ENCODE results near the gene A4GNT.
"Not testable (repeated sequence)": the region's sequence is repeated elsewhere in the genome, so short reads cannot be mapped to it uniquely, and the experiment has no call there.

A4GNT gene

GRCh38 chr3:138101351-138101940 lies 30.7 kb downstream of the A4GNT start:
- H3K4me1 Mint-ChIP-seq (ENCODE audit: low read depth); H3K4me3 Mint-ChIP-seq; H3K9me3 Mint-ChIP-seq; H3K36me3 Mint-ChIP-seq (ENCODE audit: low read depth); H3K27ac Mint-ChIP-seq; H3K27me3 Mint-ChIP-seq: not testable (repeated sequence)

DNA sequence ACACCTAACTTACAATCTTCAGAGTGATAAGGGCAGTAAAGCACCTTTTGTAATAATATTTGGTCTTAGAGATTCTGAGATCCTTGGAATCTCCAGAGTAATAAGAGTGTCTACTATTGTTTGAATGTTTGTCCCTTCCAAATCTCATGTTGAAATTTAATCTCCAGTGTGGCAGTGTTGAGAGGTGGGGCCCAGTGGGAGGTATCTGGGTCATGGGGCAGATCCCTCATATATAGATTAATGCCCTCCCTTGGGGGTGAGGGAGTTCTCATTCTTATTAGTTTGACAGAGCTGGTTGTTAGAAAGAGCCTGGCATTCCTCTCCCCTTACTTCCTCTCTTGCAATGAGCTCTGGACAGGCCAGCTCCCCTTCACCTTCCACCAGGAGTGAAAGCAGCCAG lies 32.8 kb downstream of the A4GNT start:
- Mint-ChIP-seq H3K27me3 (peaks cover 8% of the 10 kb centered on the region), H3K27ac (no peak overlapping the region), H3K36me3 (ENCODE audit: low read depth) (no peaks in the 10 kb centered on the region), H3K4me1 (ENCODE audit: low read depth) (no peaks in the 10 kb centered on the region), H3K4me3 (no peak overlapping the region), H3K9me3 (no peaks in the 10 kb centered on the region)

GRCh38 chr3:138097192-138098172 lies 34.7 kb downstream of the A4GNT start:
- H3K4me3 Mint-ChIP-seq = no peak overlapping the region
- peaks cover 16% of the 10 kb centered on the region for H3K27me3 Mint-ChIP-seq
- H3K36me3 Mint-ChIP-seq (ENCODE audit: low read depth) = no peaks in the 10 kb centered on the region
- no peaks in the 10 kb centered on the region for H3K4me1 Mint-ChIP-seq (ENCODE audit: low read depth)
- H3K9me3 Mint-ChIP-seq = no peaks in the 10 kb centered on the region
- H3K27ac Mint-ChIP-seq = no peak overlapping the region

DNA sequence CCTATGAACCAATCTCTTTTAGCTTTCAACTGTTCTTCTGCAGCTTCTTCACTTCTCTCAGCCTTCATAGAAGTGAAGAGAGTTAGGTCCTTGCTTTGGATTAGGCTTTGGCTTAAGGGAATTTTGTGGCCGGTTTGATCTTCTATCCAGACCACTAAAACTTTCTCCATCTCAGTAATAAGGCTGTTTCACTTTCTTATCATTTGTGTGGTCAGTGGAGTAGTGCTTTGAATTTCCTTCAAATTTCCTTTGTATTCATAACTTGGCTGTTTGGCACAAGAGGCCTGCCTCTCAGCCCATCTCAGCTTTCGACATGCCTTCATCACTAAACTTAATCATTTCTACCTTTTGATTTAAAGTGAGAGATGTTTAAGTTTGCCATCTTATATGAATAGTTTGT lies 38.5 kb downstream of the A4GNT start:
- H3K36me3 Mint-ChIP-seq (ENCODE audit: low read depth) = no peaks in the 10 kb centered on the region

DNA sequence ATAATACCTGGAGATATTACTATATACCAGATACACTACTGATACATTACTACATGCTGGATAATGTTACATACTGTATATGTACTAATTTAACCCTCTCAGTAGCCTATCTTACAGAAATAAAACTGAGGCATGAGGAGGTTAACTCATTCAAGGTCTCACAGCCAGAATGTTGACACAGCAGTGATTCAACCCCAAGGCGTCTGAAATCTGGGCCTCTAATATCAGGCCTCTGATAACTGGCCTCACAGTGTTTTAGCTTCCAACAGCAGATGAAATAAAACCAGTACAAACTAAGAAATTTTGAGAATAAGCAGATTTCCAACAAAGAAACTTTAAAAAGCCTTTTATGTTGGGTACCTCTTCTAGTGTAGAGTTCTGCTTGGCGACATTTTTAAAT lies 40.2 kb downstream of the A4GNT start:
- H3K4me3 Mint-ChIP-seq = no peak overlapping the region
- no peaks in the 10 kb centered on the region for H3K4me1 Mint-ChIP-seq (ENCODE audit: low read depth)
- H3K27ac Mint-ChIP-seq = no peak overlapping the region
- no peaks in the 10 kb centered on the region for H3K36me3 Mint-ChIP-seq (ENCODE audit: low read depth)
- H3K27me3 Mint-ChIP-seq = peaks cover 34% of the 10 kb centered on the region
- no peaks in the 10 kb centered on the region for H3K9me3 Mint-ChIP-seq

More for the DNA sequence above, 38.5 kb downstream of the A4GNT start:
- H3K27me3 Mint-ChIP-seq = peaks cover 30% of the 10 kb centered on the region
- no peak overlapping the region for H3K27ac Mint-ChIP-seq
- no peak overlapping the region for H3K4me3 Mint-ChIP-seq
- H3K4me1 Mint-ChIP-seq (ENCODE audit: low read depth) = no peaks in the 10 kb centered on the region
- no peaks in the 10 kb centered on the region for H3K9me3 Mint-ChIP-seq

DNA sequence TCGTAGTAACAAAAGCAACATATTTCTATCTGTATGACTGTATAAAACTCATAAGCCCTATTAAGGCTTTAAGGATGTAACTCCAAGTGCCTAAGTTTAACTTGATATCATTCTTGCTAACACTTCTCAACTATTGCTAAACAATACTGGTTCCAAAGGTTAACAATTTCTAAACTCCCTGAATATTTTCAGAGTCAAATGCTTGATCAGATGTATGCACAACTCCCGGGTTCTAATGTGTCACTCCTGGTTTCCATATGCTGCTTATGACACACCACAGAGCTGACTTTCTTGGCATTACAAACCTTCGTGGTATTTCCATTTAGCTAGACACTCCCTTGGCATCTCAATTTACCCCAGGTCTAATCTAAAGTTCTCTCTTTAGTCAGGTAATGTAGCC lies 43.1 kb downstream of the A4GNT start:
- Mint-ChIP-seq H3K27me3 (peaks cover 34% of the 10 kb centered on the region), H3K4me1 (ENCODE audit: low read depth) (no peaks in the 10 kb centered on the region), H3K9me3 (no peaks in the 10 kb centered on the region), H3K36me3 (ENCODE audit: low read depth) (no peaks in the 10 kb centered on the region), H3K27ac (no peak overlapping the region), H3K4me3 (no peak overlapping the region)

DNA sequence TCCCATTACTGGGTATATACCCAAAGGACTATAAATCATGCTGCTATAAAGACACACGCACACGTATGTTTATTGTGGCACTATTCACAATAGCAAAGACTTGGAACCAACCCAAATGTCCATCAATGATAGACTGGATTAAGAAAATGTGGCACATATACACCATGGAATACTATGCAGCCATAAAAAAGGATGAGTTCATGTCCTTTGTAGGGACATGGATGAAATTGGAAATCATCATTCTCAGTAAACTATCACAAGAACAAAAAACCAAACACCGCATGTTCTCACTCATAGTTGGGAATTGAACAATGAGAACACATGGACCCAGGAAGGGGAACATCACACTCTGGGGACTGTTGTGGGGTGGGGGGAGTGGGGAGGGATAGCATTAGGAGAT lies 46.4 kb downstream of the A4GNT start:
- not testable (repeated sequence) for H3K9me3 Mint-ChIP-seq; H3K27ac Mint-ChIP-seq; H3K4me3 Mint-ChIP-seq; H3K36me3 Mint-ChIP-seq (ENCODE audit: low read depth)
- Mint-ChIP-seq H3K27me3 (peaks cover 22% of the 10 kb centered on the region), H3K4me1 (ENCODE audit: low read depth) (peaks cover 29% of the 10 kb centered on the region)

GRCh38 chr3:138084196-138084595 lies 48.0 kb downstream of the A4GNT start:
- Mint-ChIP-seq H3K4me3 (no peak overlapping the region), H3K4me1 (ENCODE audit: low read depth) (peaks cover 34% of the 10 kb centered on the region), H3K9me3 (no peaks in the 10 kb centered on the region), H3K27me3 (peaks cover 20% of the 10 kb centered on the region), H3K36me3 (ENCODE audit: low read depth) (no peaks in the 10 kb centered on the region), H3K27ac (no peak overlapping the region)

DNA sequence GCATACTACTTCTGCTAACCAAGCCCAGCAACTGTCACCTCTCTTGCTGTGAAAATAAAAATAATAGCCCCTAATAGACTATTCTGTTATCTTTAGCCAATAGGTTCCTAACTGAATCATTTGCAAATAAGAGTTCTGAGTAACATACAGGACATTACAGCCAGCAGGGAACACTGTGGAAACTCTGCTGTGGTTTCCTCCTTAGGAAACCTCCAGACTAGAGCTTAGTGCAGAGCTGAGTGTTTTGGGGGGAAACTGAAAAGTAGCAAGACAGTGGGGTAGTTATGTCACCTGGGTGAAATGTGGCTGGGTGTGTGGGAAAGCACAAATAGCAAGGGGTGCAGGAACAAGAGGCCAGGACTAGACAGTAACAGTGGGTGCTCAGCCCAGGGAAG lies 49.2 kb downstream of the A4GNT start:
- H3K36me3 Mint-ChIP-seq (ENCODE audit: low read depth) = no peaks in the 10 kb centered on the region
- no peaks in the 10 kb centered on the region for H3K9me3 Mint-ChIP-seq
- H3K4me1 Mint-ChIP-seq (ENCODE audit: low read depth) = peaks cover 46% of the 10 kb centered on the region
- peak overlapping the region; percentile 87 for H3K27ac Mint-ChIP-seq
- H3K4me3 Mint-ChIP-seq = no peak overlapping the region
- H3K27me3 Mint-ChIP-seq = peaks cover 12% of the 10 kb centered on the region

- no peaks in the 10 kb centered on the region for H3K36me3 Mint-ChIP-seq (ENCODE audit: low read depth)
- H3K27me3 Mint-ChIP-seq = peaks cover 12% of the 10 kb centered on the region
- peak overlapping the region; percentile 87 for H3K27ac Mint-ChIP-seq
- H3K9me3 Mint-ChIP-seq = no peaks in the 10 kb centered on the region
- H3K4me1 Mint-ChIP-seq (ENCODE audit: low read depth) = peaks cover 49% of the 10 kb centered on the region
- peak overlapping the region; percentile 64 for H3K4me3 Mint-ChIP-seq
Measured at GRCh38 chr3:138082085-138082991, 49.9 kb downstream of the A4GNT start.

GRCh38 chr3:138081371-138082084 lies 50.7 kb downstream of the A4GNT start:
- Mint-ChIP-seq H3K27me3 (peaks cover 9% of the 10 kb centered on the region), H3K4me1 (ENCODE audit: low read depth) (peaks cover 49% of the 10 kb centered on the region), H3K9me3 (no peaks in the 10 kb centered on the region), H3K4me3 (no peak overlapping the region), H3K36me3 (ENCODE audit: low read depth) (no peaks in the 10 kb centered on the region), H3K27ac (peak overlapping the region; percentile 40)

DNA sequence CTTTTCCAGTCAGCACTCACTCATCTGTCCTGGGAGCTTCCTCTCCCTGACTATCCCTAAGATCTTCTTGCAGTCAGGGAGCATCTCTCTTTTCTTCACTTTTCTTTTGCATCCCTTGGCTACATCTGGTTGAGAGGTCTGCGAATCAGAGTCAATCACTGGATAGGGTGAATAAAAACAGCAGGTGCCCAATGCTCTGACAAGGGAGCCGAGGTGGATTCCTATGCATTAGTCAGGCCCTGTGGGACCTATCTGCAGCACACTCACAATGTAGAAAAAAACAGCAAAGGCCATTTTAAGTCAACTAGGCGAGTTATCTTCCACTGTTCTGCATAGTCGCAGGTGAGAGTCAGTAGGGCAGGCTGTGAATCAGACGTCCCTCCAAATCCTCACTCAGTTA lies 52.3 kb downstream of the A4GNT start:
- H3K27me3 Mint-ChIP-seq = peaks cover 16% of the 10 kb centered on the region
- no peaks in the 10 kb centered on the region for H3K36me3 Mint-ChIP-seq (ENCODE audit: low read depth)
- H3K4me1 Mint-ChIP-seq (ENCODE audit: low read depth) = peaks cover 49% of the 10 kb centered on the region
- no peak overlapping the region for H3K4me3 Mint-ChIP-seq
- no peak overlapping the region for H3K27ac Mint-ChIP-seq
- no peaks in the 10 kb centered on the region for H3K9me3 Mint-ChIP-seq

DNA sequence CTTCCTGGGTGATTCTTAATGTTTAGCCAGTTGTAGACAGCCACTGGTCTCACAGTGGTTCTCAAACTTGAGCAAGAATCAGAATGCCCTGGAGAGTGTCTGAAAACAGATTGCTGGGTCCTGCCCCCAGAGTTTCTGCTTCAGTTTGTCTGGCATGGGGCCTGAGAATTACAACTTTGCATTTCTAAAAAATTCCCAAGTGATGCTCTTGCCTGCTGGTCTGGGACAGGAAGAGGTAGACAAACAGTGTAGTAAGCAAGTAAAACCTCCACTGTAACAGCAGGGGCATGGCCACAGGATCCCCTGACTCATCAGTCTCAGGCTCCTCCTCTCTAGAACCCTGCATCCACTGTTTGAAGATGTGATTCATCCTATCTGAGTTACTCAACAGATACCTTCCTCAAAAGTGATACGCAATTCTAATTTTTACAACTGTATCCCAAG lies 53.3 kb downstream of the A4GNT start:
- Mint-ChIP-seq H3K36me3 (ENCODE audit: low read depth) (no peaks in the 10 kb centered on the region), H3K27me3 (peaks cover 16% of the 10 kb centered on the region), H3K4me3 (no peak overlapping the region), H3K4me1 (ENCODE audit: low read depth) (peaks cover 49% of the 10 kb centered on the region), H3K27ac (no peak overlapping the region), H3K9me3 (no peaks in the 10 kb centered on the region)

DNA sequence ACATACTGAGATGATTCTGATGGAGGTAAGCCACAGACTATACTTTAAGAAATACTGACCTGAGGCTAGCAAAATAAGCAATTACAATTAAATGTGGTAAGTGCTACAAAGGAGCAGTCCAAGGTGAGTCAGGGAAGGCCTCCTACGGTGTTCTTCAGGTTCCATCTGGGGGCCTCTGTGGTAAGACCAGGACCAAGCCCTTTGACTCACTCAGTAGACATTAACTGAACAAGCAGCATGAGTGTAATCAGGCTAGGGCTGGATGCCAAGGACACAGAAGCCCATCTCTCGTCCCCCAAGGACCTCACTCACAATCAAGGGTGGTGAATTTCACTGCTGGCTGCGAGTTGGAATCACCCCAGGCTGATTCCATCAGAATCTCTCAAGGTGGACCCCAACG lies 54.1 kb downstream of the A4GNT start:
- Mint-ChIP-seq H3K27ac (no peak overlapping the region), H3K27me3 (peaks cover 25% of the 10 kb centered on the region), H3K4me1 (ENCODE audit: low read depth) (peaks cover 43% of the 10 kb centered on the region), H3K4me3 (no peak overlapping the region), H3K9me3 (no peaks in the 10 kb centered on the region), H3K36me3 (ENCODE audit: low read depth) (no peaks in the 10 kb centered on the region)

Data from stimulated activated naive CD8-positive, alpha-beta T cell treated with anti-CD3 and anti-CD28 coated beads, Interleukin-15, Interleukin-2, amounts not matched to agents 100 ng/mL and 50 ng/mL, for 24 hours (primary cell).